ENCODE data around the gene CCNO.

The CCNO gene

GRCh38 chr5:55223812-55224240 is 9.6 kb downstream of the CCNO start:
- Histone ChIP-seq H3K36me3 (peaks cover 6% of the 10 kb centered on the region; the same call in 1 of the 2 replicates), H4K20me1 (peaks cover 39% of the 10 kb centered on the region), H3K9me3 (peaks cover 38% of the 10 kb centered on the region), H3K9ac (no peak overlapping the region), H3K4me2 (no peak overlapping the region), H3K4me1 (peaks cover 16% of the 10 kb centered on the region), H3K27ac (no peak overlapping the region), H3K4me3 (0 out of 2 replicates have a peak overlapping the region, but pooled peaks have one; percentile 6), H3K27me3 (peaks cover 89% of the 10 kb centered on the region)
- no peak for TF ChIP-seq Cebpa-rat (IDR thresholded peaks at IDR 0.05)

GRCh38 chr5:55222985-55223811 is 10.2 kb downstream of the CCNO start:
- Histone ChIP-seq H3K36me3 (peaks cover 6% of the 10 kb centered on the region; the same call in 1 of the 2 replicates), H3K4me2 (no peak overlapping the region), H3K27ac (no peak overlapping the region), H3K4me3 (peak overlapping the region; percentile 6; the same call in 1 of the 2 replicates), H3K27me3 (peaks cover 82% of the 10 kb centered on the region), H3K9ac (no peak overlapping the region), H3K4me1 (peaks cover 16% of the 10 kb centered on the region), H3K9me3 (peaks cover 38% of the 10 kb centered on the region), H4K20me1 (peaks cover 33% of the 10 kb centered on the region)
- no peak for TF ChIP-seq Cebpa-rat (IDR thresholded peaks at IDR 0.05)

- no peak overlapping the region for H3K4me2 ChIP-seq
- H3K9me3 ChIP-seq: peaks cover 38% of the 10 kb centered on the region
- no peak for TF ChIP-seq Cebpa-rat (IDR thresholded peaks at IDR 0.05)
- H3K9ac ChIP-seq: no peak overlapping the region
- no peak overlapping the region for H3K27ac ChIP-seq
- no peak overlapping the region; the same call in 1 of the 2 replicates for H3K4me3 ChIP-seq
- H4K20me1 ChIP-seq: peaks cover 25% of the 10 kb centered on the region
- H3K36me3 ChIP-seq: peaks cover 6% of the 10 kb centered on the region; the same call in 1 of the 2 replicates
- H3K4me1 ChIP-seq: peaks cover 13% of the 10 kb centered on the region
- H3K27me3 ChIP-seq: peaks cover 74% of the 10 kb centered on the region
Measured at GRCh38 chr5:55222092-55222984, 11.1 kb downstream of the CCNO start.

- H3K4me2 ChIP-seq: no peak overlapping the region
- H4K20me1 ChIP-seq: peaks cover 8% of the 10 kb centered on the region
- H3K9me3 ChIP-seq: peaks cover 38% of the 10 kb centered on the region
- no peak overlapping the region for H3K4me3 ChIP-seq
- no peak for TF ChIP-seq Cebpa-rat (IDR thresholded peaks at IDR 0.05)
- no peaks in the 10 kb centered on the region for H3K4me1 ChIP-seq
- H3K36me3 ChIP-seq: peaks cover 6% of the 10 kb centered on the region; the same call in 1 of the 2 replicates
- no peak overlapping the region for H3K9ac ChIP-seq
- H3K27ac ChIP-seq: no peak overlapping the region
- H3K27me3 ChIP-seq: peaks cover 56% of the 10 kb centered on the region
Measured at GRCh38 chr5:55220433-55221185, 12.8 kb downstream of the CCNO start.

GRCh38 chr5:55219770-55220169 is 13.6 kb downstream of the CCNO start:
- H3K27ac ChIP-seq: no peak overlapping the region
- H3K9me3 ChIP-seq: peaks cover 38% of the 10 kb centered on the region
- no peaks in the 10 kb centered on the region for H4K20me1 ChIP-seq
- H3K4me2 ChIP-seq: no peak overlapping the region
- H3K9ac ChIP-seq: no peak overlapping the region
- H3K4me1 ChIP-seq: no peaks in the 10 kb centered on the region
- no peak overlapping the region for H3K4me3 ChIP-seq
- H3K36me3 ChIP-seq: peaks cover 6% of the 10 kb centered on the region; the same call in 1 of the 2 replicates
- H3K27me3 ChIP-seq: peaks cover 48% of the 10 kb centered on the region
- no peak for TF ChIP-seq Cebpa-rat (IDR thresholded peaks at IDR 0.05)

- Histone ChIP-seq H3K4me3 (no peak overlapping the region), H3K36me3 (peaks cover 6% of the 10 kb centered on the region; the same call in 1 of the 2 replicates), H3K9ac (no peak overlapping the region), H3K9me3 (peaks cover 38% of the 10 kb centered on the region), H3K27me3 (peaks cover 40% of the 10 kb centered on the region), H3K4me2 (no peak overlapping the region), H3K27ac (no peak overlapping the region), H4K20me1 (no peaks in the 10 kb centered on the region), H3K4me1 (no peaks in the 10 kb centered on the region)
- TF ChIP-seq Cebpa-rat (IDR thresholded peaks at IDR 0.05): no peak
Measured at GRCh38 chr5:55218967-55219366, 14.4 kb downstream of the CCNO start.

- Histone ChIP-seq H3K27me3 (no peaks in the 10 kb centered on the region), H3K36me3 (no peaks in the 10 kb centered on the region), H3K4me2 (no peak overlapping the region), H3K4me3 (no peak overlapping the region), H3K27ac (no peak overlapping the region), H3K9ac (no peak overlapping the region), H3K4me1 (no peaks in the 10 kb centered on the region), H4K20me1 (no peaks in the 10 kb centered on the region), H3K9me3 (no peaks in the 10 kb centered on the region)
- TF ChIP-seq Cebpa-rat (IDR thresholded peaks at IDR 0.05): no peak
Measured at GRCh38 chr5:55211184-55211874, 22.1 kb downstream of the CCNO start.

GRCh38 chr5:55205001-55205400 is 28.4 kb downstream of the CCNO start:
- peaks cover 11% of the 10 kb centered on the region for H3K4me1 ChIP-seq
- H3K36me3 ChIP-seq: no peaks in the 10 kb centered on the region
- no peaks in the 10 kb centered on the region for H3K27me3 ChIP-seq
- H3K9me3 ChIP-seq: no peaks in the 10 kb centered on the region
- no peak for TF ChIP-seq Cebpa-rat (IDR thresholded peaks at IDR 0.05)
- H3K9ac ChIP-seq: no peak overlapping the region
- H3K27ac ChIP-seq: no peak overlapping the region
- H3K4me3 ChIP-seq: no peak overlapping the region
- no peaks in the 10 kb centered on the region for H4K20me1 ChIP-seq
- no peak overlapping the region for H3K4me2 ChIP-seq

GRCh38 chr5:55191165-55191564 is 42.2 kb downstream of the CCNO start:
- no peak for TF ChIP-seq Cebpa-rat (IDR thresholded peaks at IDR 0.05)
- Histone ChIP-seq H3K27me3 (no peaks in the 10 kb centered on the region), H3K36me3 (no peaks in the 10 kb centered on the region), H3K4me3 (no peak overlapping the region), H3K9me3 (no peaks in the 10 kb centered on the region), H3K27ac (no peak overlapping the region), H3K4me1 (no peaks in the 10 kb centered on the region), H3K9ac (no peak overlapping the region), H3K4me2 (no peak overlapping the region), H4K20me1 (no peaks in the 10 kb centered on the region)
